Astrocyte of the cerebellum (primary cell): ENCODE results near the gene PRF1.
"Not testable (repeated sequence)": the region's sequence is repeated elsewhere in the genome, so short reads cannot be mapped to it uniquely, and the experiment has no call there.

Source experiments
- DNase-seq: peaks from one replicate; pipeline ENCODE4 v3.0.0-alpha.2; 2011; ENCODE audit warnings: low read depth
- H3K4me3 ChIP-seq: 2 replicates; pipeline ENCODE4 v1.5.1; 2011; ENCODE audit warnings: mild to moderate bottlenecking, low read depth, low read length, moderate library complexity
- CTCF ChIP-seq: IDR thresholded peaks from 2 replicates; pipeline ENCODE4 v1.5.1; 2012; ENCODE audit warnings: low read length, low read depth, moderate library complexity, mild to moderate bottlenecking; ENCODE audit errors: missing control alignments
- in situ Hi-C: cut with HindIII; loops from 2 replicates; pipeline ENCODE4 v1.10.0; 2017; ENCODE audit warnings: low sequenced_read_pairs

PRF1 gene

GRCh38 chr10:70647086-70647485 is 44.5 kb upstream of the PRF1 start:
- in situ Hi-C loops, result no loop called here
- DNase-seq, result no peak
- TF ChIP-seq CTCF, result no peak
- H3K4me3 ChIP-seq, result no peak overlapping the region

GRCh38 chr10:70644959-70645358 is 42.4 kb upstream of the PRF1 start:
- DNase-seq, in situ Hi-C loops, H3K4me3 ChIP-seq: not testable (repeated sequence)

- DNase-seq, H3K4me3 ChIP-seq, in situ Hi-C loops: not testable (repeated sequence)
Observed at GRCh38 chr10:70643272-70643671, 40.7 kb upstream of the PRF1 start.

GRCh38 chr10:70639640-70640383 is 37.3 kb upstream of the PRF1 start:
- DNase-seq, H3K4me3 ChIP-seq, in situ Hi-C loops: not testable (repeated sequence)

- DNase-seq, H3K4me3 ChIP-seq, in situ Hi-C loops: not testable (repeated sequence)
Observed at GRCh38 chr10:70634515-70634914, 32.0 kb upstream of the PRF1 start.

- H3K4me3 ChIP-seq, result no peak overlapping the region
- TF ChIP-seq CTCF, result no peak
- no peak for DNase-seq
- in situ Hi-C loops, result no loop called here
Observed at GRCh38 chr10:70634011-70634410, 31.5 kb upstream of the PRF1 start.

GRCh38 chr10:70631735-70632134 is 29.2 kb upstream of the PRF1 start:
- in situ Hi-C loops, DNase-seq, H3K4me3 ChIP-seq: not testable (repeated sequence)

- H3K4me3 ChIP-seq, result no peak overlapping the region
- in situ Hi-C loops, result no loop called here
- no peak for TF ChIP-seq CTCF
- DNase-seq, result no peak
Observed at GRCh38 chr10:70629338-70629737, 26.8 kb upstream of the PRF1 start.

- no peak overlapping the region for H3K4me3 ChIP-seq
- no peak for TF ChIP-seq CTCF
- DNase-seq, result no peak
- in situ Hi-C loops, result no loop called here
Observed at GRCh38 chr10:70626056-70626455, 23.5 kb upstream of the PRF1 start.
